PC-3 (cell line): Measurements from ENCODE around the gene EIF4A3. TPM values are rescaled to one million over a fixed set of nuclear protein-coding genes. Genes with fewer than 3 reads are reported as not detected.
"Not testable (repeated sequence)": the region's sequence is repeated elsewhere in the genome, so short reads cannot be mapped to it uniquely, and the experiment has no call there.

Source experiments
- ATAC-seq: fragments of 200-7000 bp; cut with Tn5 transposase; 2 replicates; pipeline ENCODE4 v1.9.1; 2020; ENCODE audit warnings: mild to moderate bottlenecking, moderate library complexity
- BruUV-seq: library from RNA; stranded (reverse); fragments of 400-500 nt; replicated peaks from 2 replicates; lab custom pipeline; 2021; lab: Mats Ljungman, UMichigan
- CTCF ChIA-PET: fragments of 300-600 bp; sonication (Branson Sonifier 250); formaldehyde crosslinking; loops from one replicate; lab custom pipeline; 2022; ENCODE audit warnings: antibody characterized with exemption; lab: Charles Lee
- POLR2A ChIA-PET: fragments of 300-600 bp; sonication (Branson Sonifier 250); formaldehyde crosslinking; loops from one replicate; lab custom pipeline; 2022; ENCODE audit warnings: antibody characterized with exemption; ENCODE audit not compliant: unreplicated experiment; lab: Charles Lee
- DNase-seq: peaks from one replicate; pipeline ENCODE4 v3.0.0-alpha.2; 2015
- H2AFZ ChIP-seq: fragments of 300-600 bp; sonication (generic); 2 replicates; pipeline ENCODE4 v1.6.0; 2016; ENCODE audit warnings: antibody characterized with exemption, low read length
- H3F3A ChIP-seq: fragments of 300-600 bp; sonication (generic); one replicate; pipeline ENCODE4 v1.6.0; 2017; ENCODE audit warnings: antibody characterized with exemption, low read length, control low read depth, mild to moderate bottlenecking; ENCODE audit not compliant: unreplicated experiment
- H3K27ac ChIP-seq: fragments of 300-600 bp; sonication (generic); 2 replicates; pipeline ENCODE4 v1.5.1; 2016; ENCODE audit warnings: mild to moderate bottlenecking, low read length
- H3K27me3 ChIP-seq: fragments of 300-600 bp; sonication (generic); 2 replicates; pipeline ENCODE4 v1.6.1; 2016; ENCODE audit warnings: low read length, mixed read lengths
- H3K36me3 ChIP-seq: fragments of 300-600 bp; sonication (generic); 2 replicates; pipeline ENCODE4 v1.6.1; 2016; ENCODE audit warnings: low read depth, mixed run types, low read length, mixed read lengths
- H3K4me1 ChIP-seq: fragments of 300-600 bp; sonication (generic); 2 replicates; pipeline ENCODE4 v1.5.1; 2016; ENCODE audit warnings: low read length; ENCODE audit not compliant: insufficient read depth
- H3K4me2 ChIP-seq: fragments of 300-600 bp; sonication (generic); 2 replicates; pipeline ENCODE4 v1.6.0; 2016; ENCODE audit warnings: low read length
- H3K4me3 ChIP-seq: fragments of 300-600 bp; sonication (generic); 2 replicates; pipeline ENCODE4 v1.5.1; 2016; ENCODE audit warnings: mild to moderate bottlenecking, low read length, mixed read lengths
- H3K79me2 ChIP-seq: fragments of 300-600 bp; sonication (generic); 2 replicates; pipeline ENCODE4 v1.6.1; 2017; ENCODE audit warnings: low read length, mixed read lengths
- H3K9ac ChIP-seq: fragments of 300-600 bp; sonication (generic); 2 replicates; pipeline ENCODE4 v1.6.0; 2016; ENCODE audit warnings: mild to moderate bottlenecking, low read length
- H3K9me2 ChIP-seq: fragments of 300-600 bp; sonication (generic); replicated peaks from 2 replicates; pipeline ENCODE4 v1.6.1; 2016; ENCODE audit warnings: mixed run types, low read length, mixed read lengths
- H3K9me3 ChIP-seq: fragments of 300-600 bp; sonication (generic); 2 replicates; pipeline ENCODE4 v1.6.1; 2016; ENCODE audit warnings: low read length, mixed read lengths
- H4K20me1 ChIP-seq: fragments of 300-600 bp; sonication (generic); 2 replicates; pipeline ENCODE4 v1.6.1; 2016; ENCODE audit warnings: low read length, mixed read lengths
- CTCF ChIP-seq: fragments of 300-600 bp; sonication (generic); conservative IDR thresholded peaks from 2 replicates; pipeline ENCODE4 v1.5.1; 2017; ENCODE audit warnings: antibody characterized with exemption, low read depth, mild to moderate bottlenecking, low read length
- EZH2 ChIP-seq: fragments of 300-600 bp; sonication (generic); IDR thresholded peaks from one replicate; pipeline ENCODE4 v1.6.1; 2017; ENCODE audit warnings: antibody characterized with exemption, mild to moderate bottlenecking, low read length; ENCODE audit not compliant: unreplicated experiment
- EZH2phosphoT487 ChIP-seq: fragments of 300-600 bp; sonication (generic); IDR thresholded peaks from 2 replicates; pipeline ENCODE4 v1.6.1; 2018; ENCODE audit warnings: mild to moderate bottlenecking, antibody characterized with exemption, low read length, borderline replicate concordance
- intact Hi-C: fragments of 100-400 bp; cut with micrococcal nuclease; formaldehyde crosslinking; loops from 2 replicates; pipeline ENCODE4 v1.9.0; 2023
- total RNA-seq: library from RNA; depleted of rRNA; stranded (reverse); fragments of >200 nt; gene quantifications from 2 replicates; pipeline ENCODE4 v1.2.3, GENCODE V29; 2014

EIF4A3 gene
- total RNA-seq, 1 experiment from 2014 or later: 167 TPM

- BruUV-seq: no TSS peak
- H3K4me2 ChIP-seq: no peak overlapping the region
- TF ChIP-seq CTCF: no peak
- no peak for TF ChIP-seq EZH2
- no peak for TF ChIP-seq EZH2phosphoT487
- H3K9me2 ChIP-seq: no peaks in the 10 kb centered on the region
- H2AFZ ChIP-seq: no peak overlapping the region
- DNase-seq (no peak), ATAC-seq (no peak)
- H3F3A ChIP-seq: no peaks in the 10 kb centered on the region
- no peak overlapping the region for H3K4me3 ChIP-seq
- H3K36me3 ChIP-seq: no peaks in the 10 kb centered on the region
- ChIA-PET CTCF (no interaction called here), POLR2A (interaction anchor here (0.7 kb wide), 1 partner anchor 119 kb away, joined by 3 read pairs; no protein-coding TSS in a partner anchor)
- H3K9ac ChIP-seq: no peak overlapping the region
- H3K27me3 ChIP-seq: no peaks in the 10 kb centered on the region
- H3K79me2 ChIP-seq: no peaks in the 10 kb centered on the region
- no peaks in the 10 kb centered on the region for H3K4me1 ChIP-seq
- H3K27ac ChIP-seq: no peak overlapping the region
- intact Hi-C loops: no loop called here
- H4K20me1 ChIP-seq: no peaks in the 10 kb centered on the region
- no peaks in the 10 kb centered on the region for H3K9me3 ChIP-seq
Measured at GRCh38 chr17:80091376-80091775, 55.6 kb downstream of the EIF4A3 start.

GRCh38 chr17:80090164-80090563, 56.8 kb downstream of the EIF4A3 start:
- H3K9me3 ChIP-seq, ATAC-seq, H3K4me2 ChIP-seq, DNase-seq, H3K27ac ChIP-seq, H3K36me3 ChIP-seq, H3K27me3 ChIP-seq, CTCF ChIA-PET, H4K20me1 ChIP-seq, intact Hi-C loops, POLR2A ChIA-PET, H3K79me2 ChIP-seq, H3K4me3 ChIP-seq, H3F3A ChIP-seq, H3K9me2 ChIP-seq, H3K9ac ChIP-seq, H3K4me1 ChIP-seq, BruUV-seq, H2AFZ ChIP-seq: not testable (repeated sequence)

GRCh38 chr17:80089762-80090161, 57.2 kb downstream of the EIF4A3 start:
- DNase-seq: no peak

More at GRCh38 chr17:80089762-80090161, 57.2 kb downstream of the EIF4A3 start:
- no peaks in the 10 kb centered on the region for H4K20me1 ChIP-seq
- no peak for ATAC-seq
- H3K9me2 ChIP-seq: no peaks in the 10 kb centered on the region
- BruUV-seq: no TSS peak
- intact Hi-C loops: no loop called here
- no peaks in the 10 kb centered on the region for H3K36me3 ChIP-seq
- H3K4me3 ChIP-seq: no peak overlapping the region
- no peaks in the 10 kb centered on the region for H3K27me3 ChIP-seq
- ChIA-PET POLR2A (no interaction called here), CTCF (no interaction called here)
- no peak overlapping the region for H3K4me2 ChIP-seq
- no peaks in the 10 kb centered on the region for H3K9me3 ChIP-seq
- H3K9ac ChIP-seq: no peak overlapping the region
- H3K27ac ChIP-seq: no peak overlapping the region
- H3K79me2 ChIP-seq: no peaks in the 10 kb centered on the region
- TF ChIP-seq CTCF (no peak), EZH2phosphoT487 (no peak), EZH2 (no peak)
- no peak overlapping the region for H2AFZ ChIP-seq
- H3K4me1 ChIP-seq: no peaks in the 10 kb centered on the region
- no peaks in the 10 kb centered on the region for H3F3A ChIP-seq
